HT-29 (cell line): ENCODE measurements around the gene ZNF77. TPM values are rescaled to one million over a fixed set of nuclear protein-coding genes. Genes with fewer than 3 reads are reported as not detected.
A peak's percentile ranks its signal among the peaks of the same experiment; 100 is the strongest.
"Not testable (repeated sequence)": the region's sequence is repeated elsewhere in the genome, so short reads cannot be mapped to it uniquely, and the experiment has no call there.

Experiments used
- DNase-seq: peaks from one replicate; pipeline ENCODE4 v3.0.0-alpha.2; 2015; ENCODE audit warnings: low spot score
- total RNA-seq: library from RNA; depleted of rRNA; stranded (reverse); fragments of >200 nt; shearing (Covaris generic); gene quantifications from 2 replicates; pipeline ENCODE4 v1.2.3, GENCODE V29; 2014

ZNF77 gene
- total RNA-seq, 1 experiment from 2014 or later = 0.86 TPM

DNA sequence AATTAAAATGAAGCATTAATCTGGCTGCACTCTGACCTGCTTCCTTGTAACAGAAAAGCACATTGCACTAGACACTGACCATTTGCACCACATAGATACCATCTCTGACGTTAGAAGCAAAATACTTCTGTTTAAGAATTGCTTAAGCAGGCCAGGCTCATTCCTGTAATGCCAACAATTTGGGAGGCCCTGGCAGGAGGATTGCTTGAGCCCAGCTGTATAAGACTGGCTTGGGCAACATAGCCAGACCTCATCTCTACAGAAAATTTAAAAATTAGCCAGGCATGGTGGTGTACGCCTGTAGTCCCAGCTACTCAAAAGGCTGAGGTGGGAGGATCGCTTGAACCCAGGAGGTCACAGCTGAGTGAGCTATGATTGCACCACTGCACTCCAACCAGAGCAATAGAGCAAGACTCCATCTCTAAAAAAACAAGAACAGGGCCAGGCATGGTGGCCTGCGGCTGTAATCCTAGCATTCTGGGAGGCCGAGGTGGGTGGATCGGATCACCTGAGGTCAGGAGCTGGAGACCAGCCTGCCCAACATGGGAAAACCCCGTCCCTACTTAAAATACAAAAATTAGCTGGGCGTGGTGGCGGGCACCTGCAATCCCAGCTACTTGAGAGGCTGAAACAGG is 25.5 kb upstream of the ZNF77 start:
- no peak for DNase-seq

GRCh38 chr19:2969104-2969504 is 24.3 kb upstream of the ZNF77 start:
- DNase-seq = no peak

GRCh38 chr19:2967972-2968371 is 23.2 kb upstream of the ZNF77 start:
- DNase-seq = no peak

GRCh38 chr19:2964874-2965273 is 20.1 kb upstream of the ZNF77 start:
- no peak for DNase-seq

DNA sequence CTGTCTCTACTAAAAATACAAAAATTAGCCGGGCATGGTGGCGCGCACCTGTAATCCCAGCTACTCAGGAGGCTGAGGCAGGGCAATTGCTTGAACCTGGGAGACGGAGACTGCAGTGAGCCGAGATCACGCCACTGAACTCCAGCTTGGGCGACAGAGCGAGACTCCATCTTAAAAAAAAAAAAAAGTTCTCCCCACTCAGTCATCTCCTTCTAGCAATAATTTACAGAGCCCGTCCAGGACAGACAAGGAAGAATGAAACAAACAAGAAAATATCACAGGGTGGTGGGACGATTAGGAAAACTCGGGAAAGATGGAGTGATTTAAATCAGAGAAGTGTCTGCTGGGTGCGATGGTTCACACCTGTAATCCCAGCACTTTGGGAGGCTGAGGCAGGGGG is 18.9 kb upstream of the ZNF77 start:
- not testable (repeated sequence) for DNase-seq

DNA sequence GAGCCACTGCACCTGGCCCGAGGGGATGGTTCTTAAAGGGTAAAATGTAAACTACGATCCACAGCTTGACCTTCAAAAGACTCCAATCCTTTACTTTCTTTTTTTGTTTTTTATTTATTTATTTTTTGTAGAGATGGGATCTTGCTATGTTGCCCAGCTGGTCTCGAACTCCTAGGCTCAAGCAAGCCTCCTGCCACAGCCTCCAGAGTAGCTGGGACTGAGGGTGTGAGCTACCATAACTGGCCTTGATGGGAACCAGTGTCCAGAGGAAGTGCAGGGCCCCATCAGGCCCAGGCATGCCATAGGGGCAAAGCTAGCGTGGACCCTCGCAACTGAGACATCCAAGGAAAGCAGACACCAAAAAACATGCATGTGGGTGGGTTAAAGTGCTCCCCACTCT is 18.4 kb upstream of the ZNF77 start:
- no peak for DNase-seq

DNA sequence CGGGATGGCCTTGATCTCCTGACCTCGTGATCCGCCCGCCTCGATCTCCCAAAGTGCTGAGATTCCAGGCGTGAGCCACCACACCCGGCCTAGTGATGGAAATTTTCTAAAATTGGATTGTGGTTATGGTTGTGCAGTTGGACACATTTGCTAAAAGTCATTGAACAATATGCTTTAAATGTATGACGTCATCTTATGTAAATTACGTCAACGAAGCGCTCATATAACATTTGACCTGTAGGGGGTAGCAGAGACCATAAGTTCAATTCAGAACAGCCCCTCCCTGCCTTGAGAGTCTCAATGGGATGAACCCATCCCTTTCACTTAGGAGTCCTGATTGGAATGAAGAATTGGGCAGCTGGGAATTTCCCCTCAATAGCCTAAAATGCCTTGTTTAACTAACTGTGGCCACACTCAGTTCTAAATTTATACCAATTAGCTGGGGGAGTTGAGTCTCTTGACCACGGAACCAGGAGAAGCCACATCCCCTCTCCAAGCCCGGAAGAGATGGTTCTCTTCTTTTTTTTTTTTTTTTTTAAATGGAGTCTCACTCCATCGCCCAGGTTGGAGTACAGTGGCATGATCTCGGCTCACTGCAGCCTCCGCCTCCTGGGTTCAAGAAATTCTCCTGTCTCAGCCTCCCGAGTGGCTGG is 17.4 kb upstream of the ZNF77 start:
- peak; percentile 77 for DNase-seq

GRCh38 chr19:2960120-2960519 is 15.3 kb upstream of the ZNF77 start:
- DNase-seq = no peak

GRCh38 chr19:2957160-2957559 is 12.4 kb upstream of the ZNF77 start:
- DNase-seq = no peak

- DNase-seq = peak; percentile 79
Measured at GRCh38 chr19:2952953-2953481, 8.2 kb upstream of the ZNF77 start.

DNA sequence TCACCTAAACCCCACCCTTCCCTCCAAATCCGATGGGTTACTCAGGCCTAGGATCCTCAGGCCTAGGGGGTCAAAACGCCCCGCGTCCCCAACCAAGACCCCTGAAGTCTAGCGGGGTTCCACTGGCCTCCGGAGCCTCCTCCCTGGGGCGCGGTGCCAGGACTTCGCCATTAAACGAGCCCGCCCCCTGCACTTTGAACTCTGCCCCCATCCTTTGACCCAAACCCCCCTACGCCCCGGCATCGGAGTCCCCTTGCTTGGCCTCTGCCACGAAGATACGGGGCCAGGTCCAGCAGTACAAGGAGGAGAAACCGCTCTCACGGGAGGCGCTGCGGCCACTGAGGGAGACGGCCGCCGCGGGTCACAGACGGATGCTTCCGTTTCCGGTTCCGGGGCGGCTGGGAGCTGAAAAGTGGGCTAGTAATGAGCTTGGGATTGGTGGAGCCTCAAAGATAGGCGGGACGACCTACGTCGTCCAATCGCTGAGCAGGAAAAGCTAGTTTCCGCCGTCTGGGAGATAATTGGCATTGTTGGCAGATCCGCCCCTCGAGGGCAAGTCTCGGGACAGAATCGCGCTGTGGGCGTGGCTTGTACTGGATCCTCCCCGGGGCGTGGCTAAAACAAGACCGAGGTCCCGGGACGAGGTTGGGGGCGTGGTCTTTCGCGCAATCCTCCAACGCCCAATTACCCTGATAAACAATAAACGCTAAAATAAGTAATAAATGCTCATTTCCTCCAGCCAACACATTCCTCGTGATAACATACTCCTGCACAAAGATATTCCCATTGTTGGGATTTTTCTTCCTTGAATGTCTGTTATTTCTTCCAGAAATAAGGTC is 5.7 kb upstream of the ZNF77 start:
- peak; percentile 96 for DNase-seq

DNA sequence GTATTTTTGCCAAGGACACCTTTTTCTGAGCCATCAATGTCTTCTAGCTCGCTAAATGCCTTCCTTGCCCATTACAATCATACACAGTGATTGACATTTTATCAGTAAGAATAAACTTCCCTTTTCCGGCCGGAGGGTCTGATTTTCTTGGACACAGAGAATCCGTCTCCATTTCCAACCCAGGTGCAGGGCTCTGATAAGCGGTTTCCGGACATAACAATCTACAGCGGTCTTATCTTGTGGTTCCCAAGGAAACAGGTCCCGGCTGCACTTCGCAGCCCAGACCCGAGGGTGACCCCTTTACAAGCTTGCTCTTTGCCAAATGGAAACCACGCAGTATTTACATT is 5.1 kb upstream of the ZNF77 start:
- peak; percentile 46 for DNase-seq

- no peak for DNase-seq
Measured at GRCh38 chr19:2945575-2946184, 909 bp upstream of the ZNF77 start.

DNA sequence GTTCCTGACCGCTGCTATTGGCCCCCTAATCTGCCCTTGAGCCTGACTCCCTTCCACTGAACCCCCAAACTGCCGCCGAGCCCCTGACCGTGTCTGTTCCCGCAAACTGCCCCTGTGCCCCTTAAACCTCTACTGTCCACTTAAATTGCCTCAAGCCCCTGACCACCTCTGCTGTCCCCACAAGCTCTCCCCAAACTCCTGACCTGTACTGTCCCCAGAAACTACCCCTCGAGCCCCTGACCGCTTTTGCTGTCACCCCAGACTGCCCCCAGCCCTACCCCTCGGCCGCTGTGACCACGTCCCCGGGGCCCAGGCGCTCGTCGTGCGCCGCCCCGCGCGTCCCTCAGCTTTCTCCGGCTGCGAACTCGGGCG is 382 bp downstream of the ZNF77 start:
- no peak for DNase-seq

GRCh38 chr19:2942928-2943640 is 1.7 kb downstream of the ZNF77 start:
- DNase-seq = no peak

- DNase-seq = not testable (repeated sequence)
Measured at GRCh38 chr19:2935863-2936262, 8.9 kb downstream of the ZNF77 start.

- DNase-seq = no peak
Measured at GRCh38 chr19:2933490-2933910, 11.3 kb downstream of the ZNF77 start.

- no peak for DNase-seq
Measured at GRCh38 chr19:2927032-2927430, 17.7 kb downstream of the ZNF77 start.

DNA sequence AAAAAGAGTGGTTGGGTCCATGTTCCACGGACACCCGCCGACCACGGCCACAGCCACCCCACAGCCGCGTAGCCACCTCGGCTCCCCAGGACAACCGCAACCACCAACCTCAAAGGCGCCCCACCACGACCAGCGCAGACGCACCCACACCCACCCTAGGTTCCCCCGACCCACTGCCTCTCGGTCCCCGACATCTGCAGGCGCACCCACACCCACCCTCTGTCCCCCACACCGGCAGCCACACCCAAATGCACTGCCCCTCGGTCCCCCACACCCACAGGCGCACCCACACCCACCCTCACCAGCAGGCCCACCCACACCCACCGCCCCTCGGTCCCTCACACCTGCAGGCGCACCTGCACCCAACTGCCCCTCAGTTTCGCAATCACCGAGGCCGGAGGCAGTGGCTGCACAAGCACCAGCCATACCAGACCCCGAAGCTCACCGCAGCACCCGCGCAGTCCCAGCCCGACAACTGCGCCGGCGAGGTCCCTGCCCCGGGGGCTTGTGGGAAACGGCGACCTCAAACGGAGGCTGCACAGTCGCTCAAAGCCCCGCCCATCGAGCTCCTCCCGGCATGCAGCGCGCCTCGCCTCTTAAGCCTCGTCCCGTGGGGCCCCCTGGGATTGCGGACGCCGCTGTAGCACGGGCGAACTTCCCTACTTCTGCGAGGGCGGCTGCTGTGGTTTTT is 18.3 kb downstream of the ZNF77 start:
- no peak for DNase-seq

DNA sequence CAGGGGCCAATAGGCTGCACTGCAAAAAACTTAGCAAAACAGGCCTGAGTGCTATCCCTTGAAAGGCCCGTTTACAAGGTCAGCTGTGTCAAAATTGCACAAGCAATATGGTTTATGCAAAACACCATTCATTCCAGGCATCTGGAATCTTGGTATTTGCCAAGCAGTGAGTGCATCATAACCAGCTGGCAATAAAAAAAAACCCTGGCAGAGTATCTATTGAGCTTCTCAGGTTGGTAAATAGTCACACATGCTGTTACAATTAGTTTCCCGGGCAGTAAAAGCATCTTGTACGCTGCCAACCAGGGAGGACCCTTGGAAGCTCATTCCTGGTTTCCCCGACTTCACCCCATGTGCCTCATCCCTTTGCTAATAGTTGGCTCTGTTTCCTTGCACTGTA is 21.3 kb downstream of the ZNF77 start:
- DNase-seq = no peak

- DNase-seq = peak; percentile 25
Measured at GRCh38 chr19:2922987-2923386, 21.8 kb downstream of the ZNF77 start.
